WTC11 (cell line): ENCODE measurements around the gene PDIA6. TPM values are rescaled to one million over a fixed set of nuclear protein-coding genes. Genes with fewer than 3 reads are reported as not detected.

Source experiments
- ATAC-seq: fragments of 200-7000 bp; cut with Tn5 transposase; 2 replicates; pipeline ENCODE4 v1.10.0; 2021; ENCODE audit warnings: mild to moderate bottlenecking, moderate library complexity
- CTCF ChIA-PET: fragments of 300-600 bp; sonication (Branson Sonifier 250); formaldehyde crosslinking; loops from one replicate; lab custom pipeline; 2021; ENCODE audit warnings: antibody characterized with exemption; lab: Charles Lee
- POLR2A ChIA-PET: fragments of 350-600 bp; sonication (Branson Sonifier 250); formaldehyde crosslinking; loops from one replicate; lab custom pipeline; 2021; ENCODE audit warnings: antibody characterized with exemption; lab: Charles Lee
- DNase-seq: peaks from one replicate; pipeline ENCODE4 v3.0.0; 2021; ENCODE audit warnings: low spot score
- H3K27ac Mint-ChIP-seq: 2 replicates; pipeline ENCODE4 v1.8.0; 2021; ENCODE audit warnings: mixed read lengths
- H3K27me3 Mint-ChIP-seq: 2 replicates; pipeline ENCODE4 v1.8.0; 2021; ENCODE audit warnings: low read depth, mild to moderate bottlenecking, moderate library complexity, mixed read lengths
- H3K36me3 Mint-ChIP-seq: 2 replicates; pipeline ENCODE4 v1.8.0; 2021; ENCODE audit warnings: mixed read lengths
- H3K4me1 Mint-ChIP-seq: 2 replicates; pipeline ENCODE4 v1.8.0; 2022; ENCODE audit warnings: mixed read lengths
- H3K4me3 Mint-ChIP-seq: 2 replicates; pipeline ENCODE4 v1.8.0; 2021; ENCODE audit warnings: mild to moderate bottlenecking, moderate library complexity, mixed read lengths
- H3K9me3 Mint-ChIP-seq: 2 replicates; pipeline ENCODE4 v1.8.0; 2021; ENCODE audit warnings: mixed read lengths
- ATF1 ChIP-seq: sonication (generic); formaldehyde crosslinking; IDR thresholded peaks from 2 replicates; pipeline ENCODE4 v1.8.1; 2023; ENCODE audit warnings: mild to moderate bottlenecking, moderate library complexity, missing genetic modification reagents
- FOXJ3 ChIP-seq: sonication (generic); formaldehyde crosslinking; IDR thresholded peaks from 2 replicates; pipeline ENCODE4 v1.9.0; 2021; ENCODE audit warnings: missing genetic modification reagents, mild to moderate bottlenecking, borderline replicate concordance
- FOXK1 ChIP-seq: sonication (generic); formaldehyde crosslinking; IDR thresholded peaks from 2 replicates; pipeline ENCODE4 v1.8.0; 2022; ENCODE audit warnings: mild to moderate bottlenecking, moderate library complexity, missing genetic modification reagents
- HMGA2 ChIP-seq: fragments of 250-450 bp; sonication (Bioruptor Pico); IDR thresholded peaks from 2 replicates; pipeline ENCODE4 v1.4.0; 2021; ENCODE audit warnings: mild to moderate bottlenecking, moderate library complexity
- NR2C2 ChIP-seq: sonication (generic); formaldehyde crosslinking; IDR thresholded peaks from 2 replicates; pipeline ENCODE4 v1.8.0; 2022; ENCODE audit warnings: mild to moderate bottlenecking, missing genetic modification reagents
- RORB ChIP-seq: fragments of 250-450 bp; sonication (Bioruptor Pico); IDR thresholded peaks from 2 replicates; pipeline ENCODE4 v1.9.0; 2021; ENCODE audit warnings: mild to moderate bottlenecking
- SOX15 ChIP-seq: fragments of 250-450 bp; sonication (Bioruptor Pico); IDR thresholded peaks from 2 replicates; pipeline ENCODE4 v1.9.0; 2021; ENCODE audit warnings: mild to moderate bottlenecking
- SP1 ChIP-seq: sonication (generic); formaldehyde crosslinking; conservative IDR thresholded peaks from 2 replicates; pipeline ENCODE4 v1.8.1; 2022; ENCODE audit warnings: missing genetic modification reagents
- TP53 ChIP-seq: sonication (generic); formaldehyde crosslinking; IDR thresholded peaks from 2 replicates; pipeline ENCODE4 v1.8.1; 2023; ENCODE audit warnings: mild to moderate bottlenecking, missing genetic modification reagents
- ZBTB21 ChIP-seq: sonication (generic); formaldehyde crosslinking; IDR thresholded peaks from 2 replicates; pipeline ENCODE4 v1.8.1; 2023; ENCODE audit warnings: mild to moderate bottlenecking, missing genetic modification reagents, borderline replicate concordance
- ZNF232 ChIP-seq: sonication (generic); formaldehyde crosslinking; IDR thresholded peaks from 2 replicates; pipeline ENCODE4 v1.8.0; 2022; ENCODE audit warnings: mild to moderate bottlenecking, missing genetic modification reagents
- ZNF396 ChIP-seq: fragments of 250-450 bp; sonication (Bioruptor Pico); IDR thresholded peaks from 2 replicates; pipeline ENCODE4 v1.8.0; 2021; ENCODE audit warnings: mild to moderate bottlenecking, moderate library complexity, borderline replicate concordance
- ZNF423 ChIP-seq: fragments of 250-450 bp; sonication (Bioruptor Pico); IDR thresholded peaks from 2 replicates; pipeline ENCODE4 v2.1.2; 2022; ENCODE audit warnings: mild to moderate bottlenecking, moderate library complexity
- ZNF671 ChIP-seq: fragments of 250-450 bp; sonication (Bioruptor Pico); IDR thresholded peaks from 2 replicates; pipeline ENCODE4 v1.8.0; 2021; ENCODE audit warnings: mild to moderate bottlenecking
- total RNA-seq: library from RNA; stranded (reverse); gene quantifications from 3 replicates; pipeline ENCODE4 v1.2.3, GENCODE V29; 2021
- TF ChIP-seq, protein P1 (sequence below): sonication (generic); formaldehyde crosslinking; IDR thresholded peaks from 2 replicates; pipeline ENCODE4 v1.8.0; 2022; ENCODE audit warnings: mild to moderate bottlenecking, missing genetic modification reagents
- TF ChIP-seq, protein P2 (sequence below): sonication (generic); formaldehyde crosslinking; IDR thresholded peaks from 2 replicates; pipeline ENCODE4 v1.8.0; 2022; ENCODE audit warnings: mild to moderate bottlenecking, missing genetic modification reagents
- TF ChIP-seq, protein P3 (sequence below): sonication (generic); formaldehyde crosslinking; IDR thresholded peaks from 2 replicates; pipeline ENCODE4 v1.8.1; 2023; ENCODE audit warnings: mild to moderate bottlenecking, missing genetic modification reagents, moderate library complexity
- TF ChIP-seq, protein P4 (sequence below): fragments of 200-600 bp; IDR thresholded peaks from 2 replicates; pipeline ENCODE4 v1.8.0; 2022; ENCODE audit warnings: antibody characterized with exemption
- TF ChIP-seq, protein P5 (sequence below): sonication (generic); formaldehyde crosslinking; IDR thresholded peaks from 2 replicates; pipeline ENCODE4 v1.8.1; 2022; ENCODE audit warnings: low read depth, mild to moderate bottlenecking, moderate library complexity, missing genetic modification reagents, borderline replicate concordance
- TF ChIP-seq, protein P6 (sequence below): sonication (generic); formaldehyde crosslinking; IDR thresholded peaks from 2 replicates; pipeline ENCODE4 v1.8.0; 2022; ENCODE audit warnings: mild to moderate bottlenecking, missing genetic modification reagents
- TF ChIP-seq, protein P7 (sequence below): sonication (generic); formaldehyde crosslinking; IDR thresholded peaks from 2 replicates; pipeline ENCODE4 v1.8.1; 2022; ENCODE audit warnings: missing genetic modification reagents, borderline replicate concordance
- TF ChIP-seq, protein P8 (sequence below): fragments of 250-450 bp; sonication (Bioruptor Pico); IDR thresholded peaks from 2 replicates; pipeline ENCODE4 v1.8.0; 2021; ENCODE audit warnings: mild to moderate bottlenecking
- TF ChIP-seq, protein P9 (sequence below): sonication (generic); formaldehyde crosslinking; conservative IDR thresholded peaks from 2 replicates; pipeline ENCODE4 v1.8.1; 2022; ENCODE audit warnings: mild to moderate bottlenecking, missing genetic modification reagents

PDIA6 gene
- total RNA-seq, 1 experiment from 2014 or later, result 331 TPM

DNA sequence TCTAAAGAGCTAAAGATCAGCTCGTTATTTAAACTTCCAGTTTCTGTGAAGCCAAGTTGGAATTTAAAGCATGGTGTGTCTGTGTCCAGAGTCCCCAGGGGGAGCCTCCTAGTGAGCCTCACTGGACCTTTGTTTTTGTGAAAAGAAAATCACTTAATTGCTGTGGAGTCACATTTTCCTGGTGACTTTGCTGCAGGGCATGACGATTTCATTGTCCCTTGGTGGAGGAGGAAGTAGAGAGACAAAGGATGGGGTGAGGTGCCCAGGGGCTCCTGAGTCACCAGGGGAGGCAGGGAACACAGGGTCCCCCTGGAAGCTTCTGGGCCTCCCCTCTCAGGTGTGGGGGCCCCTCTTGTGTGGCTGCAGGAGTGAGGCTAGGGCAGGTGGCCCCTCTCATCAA lies 71.4 kb downstream of the PDIA6 start:
- no peaks in the 10 kb centered on the region for H3K36me3 Mint-ChIP-seq
- no peaks in the 10 kb centered on the region for H3K9me3 Mint-ChIP-seq
- no peak for ATAC-seq
- TF ChIP-seq HMGA2 (CRISPR knock-in tag) (no peak), ZNF232 (CRISPR knock-in tag) (no peak), ZNF671 (CRISPR knock-in tag) (no peak), FOXK1 (no peak), ZNF396 (CRISPR knock-in tag) (no peak), ZNF423 (CRISPR knock-in tag) (no peak), RORB (no peak), SP1 (no peak), TP53 (CRISPR knock-in tag) (no peak), SOX15 (CRISPR knock-in tag) (no peak)
- TF ChIP-seq, protein P1, sequence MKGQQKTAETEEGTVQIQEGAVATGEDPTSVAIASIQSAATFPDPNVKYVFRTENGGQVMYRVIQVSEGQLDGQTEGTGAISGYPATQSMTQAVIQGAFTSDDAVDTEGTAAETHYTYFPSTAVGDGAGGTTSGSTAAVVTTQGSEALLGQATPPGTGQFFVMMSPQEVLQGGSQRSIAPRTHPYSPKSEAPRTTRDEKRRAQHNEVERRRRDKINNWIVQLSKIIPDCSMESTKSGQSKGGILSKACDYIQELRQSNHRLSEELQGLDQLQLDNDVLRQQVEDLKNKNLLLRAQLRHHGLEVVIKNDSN (CRISPR knock-in tag), result no peak
- TF ChIP-seq, protein P2, sequence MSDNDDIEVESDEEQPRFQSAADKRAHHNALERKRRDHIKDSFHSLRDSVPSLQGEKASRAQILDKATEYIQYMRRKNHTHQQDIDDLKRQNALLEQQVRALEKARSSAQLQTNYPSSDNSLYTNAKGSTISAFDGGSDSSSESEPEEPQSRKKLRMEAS (CRISPR knock-in tag), result no peak
- TF ChIP-seq, protein P3, sequence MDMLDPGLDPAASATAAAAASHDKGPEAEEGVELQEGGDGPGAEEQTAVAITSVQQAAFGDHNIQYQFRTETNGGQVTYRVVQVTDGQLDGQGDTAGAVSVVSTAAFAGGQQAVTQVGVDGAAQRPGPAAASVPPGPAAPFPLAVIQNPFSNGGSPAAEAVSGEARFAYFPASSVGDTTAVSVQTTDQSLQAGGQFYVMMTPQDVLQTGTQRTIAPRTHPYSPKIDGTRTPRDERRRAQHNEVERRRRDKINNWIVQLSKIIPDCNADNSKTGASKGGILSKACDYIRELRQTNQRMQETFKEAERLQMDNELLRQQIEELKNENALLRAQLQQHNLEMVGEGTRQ (CRISPR knock-in tag), result no peak
- TF ChIP-seq, protein P4, sequence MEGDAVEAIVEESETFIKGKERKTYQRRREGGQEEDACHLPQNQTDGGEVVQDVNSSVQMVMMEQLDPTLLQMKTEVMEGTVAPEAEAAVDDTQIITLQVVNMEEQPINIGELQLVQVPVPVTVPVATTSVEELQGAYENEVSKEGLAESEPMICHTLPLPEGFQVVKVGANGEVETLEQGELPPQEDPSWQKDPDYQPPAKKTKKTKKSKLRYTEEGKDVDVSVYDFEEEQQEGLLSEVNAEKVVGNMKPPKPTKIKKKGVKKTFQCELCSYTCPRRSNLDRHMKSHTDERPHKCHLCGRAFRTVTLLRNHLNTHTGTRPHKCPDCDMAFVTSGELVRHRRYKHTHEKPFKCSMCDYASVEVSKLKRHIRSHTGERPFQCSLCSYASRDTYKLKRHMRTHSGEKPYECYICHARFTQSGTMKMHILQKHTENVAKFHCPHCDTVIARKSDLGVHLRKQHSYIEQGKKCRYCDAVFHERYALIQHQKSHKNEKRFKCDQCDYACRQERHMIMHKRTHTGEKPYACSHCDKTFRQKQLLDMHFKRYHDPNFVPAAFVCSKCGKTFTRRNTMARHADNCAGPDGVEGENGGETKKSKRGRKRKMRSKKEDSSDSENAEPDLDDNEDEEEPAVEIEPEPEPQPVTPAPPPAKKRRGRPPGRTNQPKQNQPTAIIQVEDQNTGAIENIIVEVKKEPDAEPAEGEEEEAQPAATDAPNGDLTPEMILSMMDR, result no peak
- TF ChIP-seq, protein P5, sequence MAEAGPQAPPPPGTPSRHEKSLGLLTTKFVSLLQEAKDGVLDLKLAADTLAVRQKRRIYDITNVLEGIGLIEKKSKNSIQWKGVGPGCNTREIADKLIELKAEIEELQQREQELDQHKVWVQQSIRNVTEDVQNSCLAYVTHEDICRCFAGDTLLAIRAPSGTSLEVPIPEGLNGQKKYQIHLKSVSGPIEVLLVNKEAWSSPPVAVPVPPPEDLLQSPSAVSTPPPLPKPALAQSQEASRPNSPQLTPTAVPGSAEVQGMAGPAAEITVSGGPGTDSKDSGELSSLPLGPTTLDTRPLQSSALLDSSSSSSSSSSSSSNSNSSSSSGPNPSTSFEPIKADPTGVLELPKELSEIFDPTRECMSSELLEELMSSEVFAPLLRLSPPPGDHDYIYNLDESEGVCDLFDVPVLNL (CRISPR knock-in tag), result no peak
- TF ChIP-seq, all 79 proteins: peak for 0
- DNase-seq, result no peak
- Mint-ChIP-seq H3K4me1 (peaks cover 3% of the 10 kb centered on the region), H3K27ac (no peak overlapping the region), H3K27me3 (no peaks in the 10 kb centered on the region), H3K4me3 (no peak overlapping the region)
- POLR2A ChIA-PET, result no interaction called here
- CTCF ChIA-PET, result interaction anchor here (1.2 kb wide), 1 partner anchor 390 kb away, joined by 3 read pairs; no protein-coding TSS in a partner anchor

DNA sequence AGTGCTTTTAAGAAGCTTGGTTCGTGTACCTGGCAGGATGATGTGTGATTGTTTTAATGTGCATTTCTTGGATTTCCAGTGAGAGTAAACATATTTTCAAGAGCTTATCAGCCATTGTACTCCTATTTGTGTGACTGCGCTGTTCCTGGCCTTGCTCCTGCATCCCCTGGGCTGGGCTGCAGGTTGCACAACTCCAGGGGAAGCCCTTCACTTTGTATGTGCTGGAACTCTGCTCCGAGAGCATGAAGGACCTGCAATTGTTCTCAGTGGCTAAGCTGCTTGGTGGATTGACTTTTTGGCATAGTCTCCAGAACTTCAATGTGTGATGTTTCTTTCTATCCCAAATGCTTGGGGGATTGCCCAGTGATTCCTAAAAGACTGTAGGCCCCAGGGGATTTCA lies 72.4 kb downstream of the PDIA6 start:
- POLR2A ChIA-PET, result no interaction called here
- Mint-ChIP-seq H3K4me1 (peaks cover 3% of the 10 kb centered on the region), H3K36me3 (no peaks in the 10 kb centered on the region), H3K27me3 (no peaks in the 10 kb centered on the region; the same call in 1 of the 2 replicates), H3K9me3 (no peaks in the 10 kb centered on the region), H3K4me3 (no peak overlapping the region), H3K27ac (no peak overlapping the region)
- no peak for ATAC-seq
- CTCF ChIA-PET, result no interaction called here
- DNase-seq, result no peak
- TF ChIP-seq, protein P6, sequence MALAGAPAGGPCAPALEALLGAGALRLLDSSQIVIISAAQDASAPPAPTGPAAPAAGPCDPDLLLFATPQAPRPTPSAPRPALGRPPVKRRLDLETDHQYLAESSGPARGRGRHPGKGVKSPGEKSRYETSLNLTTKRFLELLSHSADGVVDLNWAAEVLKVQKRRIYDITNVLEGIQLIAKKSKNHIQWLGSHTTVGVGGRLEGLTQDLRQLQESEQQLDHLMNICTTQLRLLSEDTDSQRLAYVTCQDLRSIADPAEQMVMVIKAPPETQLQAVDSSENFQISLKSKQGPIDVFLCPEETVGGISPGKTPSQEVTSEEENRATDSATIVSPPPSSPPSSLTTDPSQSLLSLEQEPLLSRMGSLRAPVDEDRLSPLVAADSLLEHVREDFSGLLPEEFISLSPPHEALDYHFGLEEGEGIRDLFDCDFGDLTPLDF (CRISPR knock-in tag), result no peak
- TF ChIP-seq NR2C2 (CRISPR knock-in tag) (no peak), FOXJ3 (CRISPR knock-in tag) (no peak), ATF1 (CRISPR knock-in tag) (no peak), ZBTB21 (no peak)
- TF ChIP-seq, protein P5 (CRISPR knock-in tag), result no peak
- TF ChIP-seq, protein P7, sequence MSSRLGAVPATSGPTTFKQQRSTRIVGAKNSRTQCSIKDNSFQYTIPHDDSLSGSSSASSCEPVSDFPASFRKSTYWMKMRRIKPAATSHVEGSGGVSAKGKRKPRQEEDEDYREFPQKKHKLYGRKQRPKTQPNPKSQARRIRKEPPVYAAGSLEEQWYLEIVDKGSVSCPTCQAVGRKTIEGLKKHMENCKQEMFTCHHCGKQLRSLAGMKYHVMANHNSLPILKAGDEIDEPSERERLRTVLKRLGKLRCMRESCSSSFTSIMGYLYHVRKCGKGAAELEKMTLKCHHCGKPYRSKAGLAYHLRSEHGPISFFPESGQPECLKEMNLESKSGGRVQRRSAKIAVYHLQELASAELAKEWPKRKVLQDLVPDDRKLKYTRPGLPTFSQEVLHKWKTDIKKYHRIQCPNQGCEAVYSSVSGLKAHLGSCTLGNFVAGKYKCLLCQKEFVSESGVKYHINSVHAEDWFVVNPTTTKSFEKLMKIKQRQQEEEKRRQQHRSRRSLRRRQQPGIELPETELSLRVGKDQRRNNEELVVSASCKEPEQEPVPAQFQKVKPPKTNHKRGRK (CRISPR knock-in tag), result no peak
- TF ChIP-seq, protein P8, sequence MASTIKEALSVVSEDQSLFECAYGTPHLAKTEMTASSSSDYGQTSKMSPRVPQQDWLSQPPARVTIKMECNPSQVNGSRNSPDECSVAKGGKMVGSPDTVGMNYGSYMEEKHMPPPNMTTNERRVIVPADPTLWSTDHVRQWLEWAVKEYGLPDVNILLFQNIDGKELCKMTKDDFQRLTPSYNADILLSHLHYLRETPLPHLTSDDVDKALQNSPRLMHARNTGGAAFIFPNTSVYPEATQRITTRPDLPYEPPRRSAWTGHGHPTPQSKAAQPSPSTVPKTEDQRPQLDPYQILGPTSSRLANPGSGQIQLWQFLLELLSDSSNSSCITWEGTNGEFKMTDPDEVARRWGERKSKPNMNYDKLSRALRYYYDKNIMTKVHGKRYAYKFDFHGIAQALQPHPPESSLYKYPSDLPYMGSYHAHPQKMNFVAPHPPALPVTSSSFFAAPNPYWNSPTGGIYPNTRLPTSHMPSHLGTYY, result no peak
- TF ChIP-seq, protein P9, sequence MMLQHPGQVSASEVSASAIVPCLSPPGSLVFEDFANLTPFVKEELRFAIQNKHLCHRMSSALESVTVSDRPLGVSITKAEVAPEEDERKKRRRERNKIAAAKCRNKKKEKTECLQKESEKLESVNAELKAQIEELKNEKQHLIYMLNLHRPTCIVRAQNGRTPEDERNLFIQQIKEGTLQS (CRISPR knock-in tag), result no peak
